NCI-H1417 (cell line): ENCODE measurements around the gene ACSM6.
"Not testable (repeated sequence)": the region's sequence is repeated elsewhere in the genome, so short reads cannot be mapped to it uniquely, and the experiment has no call there.

Source experiments
- DNase-seq, 3 experiments: peaks; one replicate each; lab custom pipeline; 2025; lab: John Stamatoyannopoulos, UW

Gene ACSM6

DNA sequence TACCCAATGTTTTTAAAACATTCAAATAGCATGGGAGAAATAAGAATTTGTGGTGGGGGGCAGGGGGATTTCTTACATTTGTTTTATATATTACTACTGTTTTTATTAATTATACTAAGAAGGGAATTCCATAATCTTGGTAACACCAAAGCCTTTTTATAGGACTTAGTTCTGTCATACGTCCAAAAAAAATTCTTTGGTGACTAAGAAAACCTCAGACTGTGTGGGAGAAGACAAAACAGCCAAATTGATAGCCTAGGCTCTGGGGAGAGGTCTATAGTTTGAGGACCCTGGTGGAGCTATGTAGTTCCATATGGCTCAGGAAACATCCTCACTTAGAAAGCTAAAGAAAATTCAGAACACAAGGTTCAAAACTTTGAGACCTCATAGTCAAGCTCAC, 23.4 kb downstream of the ACSM6 start:
- DNase-seq: no peak

DNA sequence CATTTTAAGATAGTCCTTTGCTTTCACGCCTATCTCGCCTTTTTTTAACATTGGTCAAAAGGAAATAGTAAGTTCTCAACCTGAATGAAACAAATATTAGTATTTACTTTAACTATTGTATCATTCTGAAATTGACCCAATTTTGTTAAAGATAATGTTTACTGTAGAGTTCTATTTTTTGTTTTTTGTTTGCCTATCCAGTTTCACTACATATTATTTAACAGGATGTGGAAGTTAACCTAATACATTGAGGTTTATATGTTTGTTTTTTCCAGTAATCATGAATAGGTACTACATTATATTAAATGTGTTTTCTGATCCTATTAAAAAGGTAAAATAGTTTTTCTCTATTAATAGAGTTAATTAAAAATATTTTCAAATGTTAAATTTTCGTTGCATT, 26.5 kb downstream of the ACSM6 start:
- no peak for DNase-seq

DNA sequence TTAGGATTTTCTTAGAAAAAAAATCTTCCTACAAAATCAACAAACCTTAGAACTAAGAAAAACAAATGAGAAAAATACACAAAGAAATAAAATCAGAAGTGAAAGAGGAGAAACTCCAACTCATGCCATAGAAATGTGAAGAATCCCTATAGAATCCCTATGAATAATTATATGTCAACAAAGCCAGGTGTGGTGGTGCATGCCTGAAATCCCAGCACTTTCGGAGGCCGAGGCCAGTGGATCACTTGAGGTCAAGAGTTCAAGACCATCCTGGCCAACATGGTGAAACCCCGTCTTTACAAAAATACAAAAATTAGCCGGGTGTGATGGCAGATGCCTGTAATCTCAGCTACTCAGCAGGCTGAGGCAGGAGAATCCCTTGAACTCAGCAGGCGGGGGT, 27.1 kb downstream of the ACSM6 start:
- no peak for DNase-seq

DNA sequence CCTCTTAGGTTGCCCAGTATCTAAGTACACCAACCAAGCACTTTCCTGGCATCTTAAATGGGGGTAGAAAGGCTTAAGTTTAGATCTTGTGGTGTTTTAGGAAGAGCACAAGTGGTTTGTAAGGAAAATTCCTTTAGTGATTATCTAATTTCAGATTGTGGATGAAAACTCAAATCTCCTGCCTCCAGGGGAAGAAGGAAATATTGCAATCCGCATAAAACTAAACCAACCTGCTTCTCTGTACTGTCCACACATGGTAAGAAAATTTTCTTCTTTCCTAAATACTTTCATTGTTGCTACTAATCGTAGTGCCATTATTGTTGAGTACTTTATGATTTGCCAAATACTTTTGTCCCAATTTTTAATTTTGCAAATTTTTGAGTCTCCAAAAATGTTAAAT, 31.1 kb downstream of the ACSM6 start:
- no peak for DNase-seq

DNA sequence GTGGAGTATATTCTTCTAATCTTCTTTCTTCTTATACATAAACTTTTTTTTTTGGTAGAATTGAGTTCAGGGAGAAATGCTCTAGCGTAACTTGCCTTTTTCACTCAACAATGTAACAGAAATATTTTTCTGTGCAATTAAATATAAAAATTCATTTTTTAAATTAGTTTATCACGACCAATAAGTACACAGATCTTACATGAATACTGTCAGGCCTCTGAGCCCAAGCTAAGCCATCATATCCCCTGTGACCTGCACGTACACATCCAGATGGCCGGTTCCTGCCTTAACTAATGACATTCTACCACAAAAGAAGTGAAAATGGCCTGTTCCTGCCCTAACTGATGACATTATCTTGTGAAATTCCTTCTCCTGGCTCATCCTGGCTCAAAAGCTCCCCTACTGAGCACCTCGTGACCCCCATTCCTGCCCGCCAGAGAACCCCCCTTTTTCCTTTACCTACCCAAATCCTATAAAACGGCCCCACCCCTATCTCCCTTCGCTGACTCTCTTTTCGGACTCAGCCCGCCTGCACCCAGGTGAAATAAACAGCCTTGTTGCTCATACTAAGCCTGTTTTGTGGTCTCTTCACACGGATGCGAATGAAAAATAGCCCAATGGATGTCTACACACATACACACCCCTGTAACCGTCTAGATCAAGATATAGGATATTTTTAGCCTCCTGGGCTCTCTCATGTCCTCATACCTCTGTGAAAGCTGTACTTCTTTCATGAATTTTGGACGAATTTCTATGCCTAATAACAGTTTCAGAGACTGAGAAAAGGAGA, 35.1 kb downstream of the ACSM6 start:
- not testable (repeated sequence) for DNase-seq

DNA sequence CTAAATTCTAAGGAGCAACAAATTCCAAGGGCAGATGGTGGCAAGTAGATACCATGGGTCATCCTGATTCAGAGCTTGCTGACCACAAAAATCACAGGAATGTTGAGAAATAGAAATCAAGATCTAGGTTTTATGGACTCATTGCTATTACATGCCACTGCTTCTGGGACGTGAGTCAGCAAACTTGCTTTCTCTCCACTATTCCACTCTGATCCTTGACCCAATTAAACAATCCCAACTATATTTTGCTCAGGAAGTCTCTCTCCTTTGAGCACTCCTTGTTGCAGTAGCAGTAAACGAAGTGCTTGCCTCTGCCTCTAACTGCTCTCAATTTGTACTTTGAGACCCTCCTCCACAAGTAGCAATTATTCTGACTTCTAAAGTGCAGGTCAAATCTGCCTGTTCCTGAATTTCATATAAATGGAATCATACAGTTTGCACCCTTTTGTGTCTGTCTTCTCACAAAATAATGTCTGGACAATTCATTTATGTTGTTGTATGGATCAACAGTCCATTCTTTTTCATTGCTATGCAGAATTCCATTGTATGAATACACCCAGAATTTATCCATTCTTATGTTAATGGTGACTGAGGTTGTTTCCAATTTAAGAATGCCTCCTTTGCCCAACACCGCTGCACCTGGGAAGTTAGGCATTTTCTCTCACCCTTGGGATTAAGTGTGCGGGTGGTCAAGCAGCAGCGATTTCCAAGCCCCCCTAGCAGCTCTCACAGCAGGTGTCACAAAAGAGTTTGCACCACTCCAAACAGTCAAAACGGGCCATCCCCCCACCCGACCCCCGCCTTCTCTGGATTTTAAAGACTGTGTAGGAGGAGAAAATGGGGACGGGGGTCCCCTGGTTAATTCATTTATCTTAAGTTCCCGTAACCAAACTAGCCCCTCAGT, 35.9 kb downstream of the ACSM6 start:
- no peak for DNase-seq

DNA sequence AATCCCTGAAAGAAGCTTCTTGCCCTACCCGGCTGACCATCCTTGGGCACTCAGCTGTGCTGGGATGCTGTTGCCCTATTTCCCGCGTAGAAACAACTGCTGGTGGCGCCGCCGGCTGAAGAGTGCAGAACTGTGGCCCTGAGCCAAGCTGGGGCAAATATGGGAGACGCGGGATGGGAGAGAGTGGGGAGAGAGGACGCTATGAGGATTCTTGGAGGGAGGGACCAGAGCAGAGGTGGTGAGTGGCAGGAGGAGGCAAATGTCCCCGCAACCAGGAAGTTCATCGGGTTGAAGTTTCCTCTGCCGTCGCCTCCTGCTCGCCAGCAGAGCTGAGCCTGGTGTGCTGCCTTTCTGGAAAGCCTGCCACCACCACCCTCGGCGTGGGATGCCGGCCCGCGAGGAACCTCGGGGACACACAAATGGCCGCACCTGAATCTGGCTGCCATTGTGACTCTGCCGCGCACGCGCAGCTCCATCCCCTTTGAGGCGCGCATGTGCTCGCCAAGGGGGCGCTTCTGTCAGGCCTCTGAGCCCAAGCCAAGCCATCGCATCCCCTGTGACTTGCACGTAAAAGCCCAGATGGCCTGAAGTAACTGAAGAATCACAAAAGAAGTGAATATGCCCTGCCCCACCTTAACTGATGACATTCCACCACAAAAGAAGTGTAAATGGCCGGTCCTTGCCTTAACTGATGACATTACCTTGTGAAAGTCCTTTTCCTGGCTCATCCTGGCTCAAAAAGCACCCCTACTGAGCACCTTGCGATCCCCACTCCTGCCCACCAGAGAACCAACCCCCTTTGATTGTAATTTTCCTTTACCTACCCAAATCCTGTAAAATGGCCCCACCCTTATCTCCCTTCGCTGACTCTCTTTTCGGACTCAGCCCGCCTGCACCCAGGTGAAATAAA, 36.9 kb downstream of the ACSM6 start:
- DNase-seq: not testable (repeated sequence)

DNA sequence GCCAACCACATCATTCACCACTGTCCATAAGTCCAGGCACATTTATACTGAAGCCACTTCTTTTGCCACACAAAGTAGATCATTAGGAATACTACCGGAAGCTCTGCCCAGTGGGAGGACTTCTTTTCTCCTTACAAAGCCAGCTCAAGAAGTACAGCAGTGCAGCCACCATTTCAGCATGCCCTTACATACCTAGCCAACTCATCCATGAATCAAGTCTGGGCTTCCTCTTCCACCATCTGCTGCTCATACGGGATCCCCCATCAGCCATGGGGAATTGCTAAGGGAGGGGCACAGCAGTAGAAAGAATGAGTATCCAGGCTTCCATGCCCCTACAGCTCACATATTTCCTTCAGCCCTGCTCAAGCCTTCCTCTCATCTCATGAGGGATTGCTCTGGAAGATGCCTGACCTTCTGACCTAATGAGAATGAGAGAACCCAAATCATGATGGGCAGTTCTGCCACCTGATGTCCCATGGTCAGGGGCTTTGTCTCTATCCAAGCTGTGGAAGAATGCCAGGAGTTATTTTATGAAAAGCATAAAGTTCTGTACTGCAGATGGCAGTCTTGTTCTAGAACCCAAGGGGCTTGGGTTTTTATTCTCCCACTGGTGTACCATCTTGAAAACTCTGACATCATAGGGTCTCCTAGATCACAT, 39.5 kb downstream of the ACSM6 start:
- DNase-seq: no peak

DNA sequence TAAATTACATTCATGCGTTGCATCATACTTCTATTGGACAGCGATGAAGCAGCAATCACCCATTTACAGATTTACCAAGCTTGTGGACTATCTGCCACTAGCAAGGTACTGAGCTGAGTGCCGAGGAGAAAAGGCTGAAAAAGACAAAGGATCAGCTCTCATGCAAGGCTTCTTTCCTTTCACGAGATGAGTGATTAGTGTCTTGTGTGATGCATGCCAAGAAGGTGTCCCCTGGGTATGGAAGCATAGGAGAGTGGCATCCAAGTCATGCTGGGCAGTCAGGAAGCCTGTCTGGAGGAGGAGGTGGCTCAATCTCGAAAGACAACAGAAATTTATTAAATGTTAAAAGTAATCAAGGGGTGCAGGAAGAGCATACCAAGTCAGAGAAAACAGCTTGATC, 40.9 kb downstream of the ACSM6 start:
- DNase-seq: no peak

DNA sequence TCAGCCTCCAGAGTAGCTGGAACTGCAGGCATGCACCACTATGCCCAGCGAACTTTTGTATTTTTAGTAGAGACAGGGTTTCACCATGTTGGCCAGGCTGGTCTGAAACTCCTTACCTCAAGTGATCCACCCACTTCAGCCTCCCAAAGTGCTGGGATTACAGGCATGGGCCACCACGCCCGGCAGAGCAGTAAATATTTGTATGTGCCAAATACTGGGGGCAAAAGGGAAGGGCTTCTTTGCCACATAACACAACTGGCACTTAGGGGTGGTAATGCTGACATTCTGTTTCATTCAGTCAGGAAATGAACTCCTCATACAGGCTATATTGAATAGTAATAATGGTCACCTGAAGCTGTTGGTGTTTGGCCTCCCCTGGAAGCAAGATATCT, 41.6 kb downstream of the ACSM6 start:
- no peak for DNase-seq

DNA sequence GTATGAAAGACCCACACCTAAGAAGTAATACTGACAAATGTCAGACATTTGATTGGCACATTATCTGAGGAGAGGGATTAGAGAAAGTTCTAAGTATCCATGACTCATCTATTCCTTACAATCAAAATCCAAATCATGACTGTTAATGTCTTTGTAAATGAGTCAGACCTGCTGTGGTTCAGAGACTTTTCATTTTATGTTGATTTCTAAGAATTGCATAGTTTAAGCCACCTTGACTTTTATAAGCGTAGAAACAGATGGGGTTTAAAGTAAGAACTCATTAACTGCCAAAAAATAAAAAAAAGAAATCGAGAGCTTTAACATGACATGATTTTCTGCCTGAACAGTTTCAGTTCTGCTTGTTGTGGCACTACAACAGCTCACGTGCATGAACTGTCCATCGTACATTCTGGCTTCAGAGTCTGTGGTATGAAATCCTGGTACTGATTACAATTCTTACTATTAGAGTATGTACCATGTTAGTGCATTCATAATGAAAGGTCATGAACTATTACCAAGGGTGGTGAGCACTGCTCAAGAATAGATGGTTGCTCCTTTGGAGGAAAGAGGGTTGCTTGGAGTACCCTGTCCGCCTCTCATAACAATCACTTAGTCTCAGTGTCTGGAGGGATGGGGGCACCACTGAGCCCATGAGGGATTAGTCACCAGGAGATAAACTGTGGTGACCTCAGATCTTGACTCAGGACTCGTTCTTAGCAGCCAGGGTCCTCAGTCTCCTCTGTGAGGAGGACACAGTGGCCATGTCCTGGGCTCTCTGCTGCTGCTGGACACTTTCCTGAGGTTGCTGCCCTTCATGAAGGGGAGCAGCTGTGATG, 42.2 kb downstream of the ACSM6 start:
- no peak for DNase-seq

DNA sequence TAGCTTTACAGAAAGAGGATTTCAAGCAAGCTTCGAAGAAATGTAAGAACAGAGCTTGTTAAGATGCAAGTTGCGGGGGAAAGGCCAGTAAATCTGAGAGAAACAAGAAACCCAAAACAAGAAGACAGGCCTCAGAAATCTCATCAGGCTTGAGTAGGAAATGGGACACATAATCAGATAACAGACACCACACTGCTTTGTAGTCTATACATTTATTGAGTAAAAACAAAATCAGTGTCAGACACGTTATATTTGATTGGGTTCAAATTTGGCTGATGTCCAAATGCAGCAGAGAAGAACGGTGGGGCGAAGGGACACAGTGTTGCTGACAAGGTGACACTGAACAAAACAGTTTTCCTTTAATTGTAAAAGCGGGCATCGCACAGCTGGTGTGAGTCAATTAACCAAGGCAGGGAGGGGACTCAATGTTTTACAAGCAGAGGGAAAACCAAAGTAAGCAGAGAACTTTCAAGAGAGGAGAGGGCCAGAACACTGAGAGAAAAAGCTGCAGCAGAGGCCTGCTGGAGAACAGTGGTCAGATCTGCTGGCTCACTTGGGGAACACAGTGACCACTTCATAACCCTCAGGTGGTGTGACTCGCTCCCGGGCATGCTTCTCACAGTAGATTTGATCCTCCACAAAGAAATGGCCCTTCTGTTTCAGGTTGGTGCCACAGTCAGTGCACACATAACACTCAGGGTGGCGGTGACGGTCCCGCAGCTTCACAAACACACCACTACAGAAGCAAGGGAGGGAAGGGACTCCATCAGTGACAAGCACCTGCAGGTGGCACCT, 43.5 kb downstream of the ACSM6 start:
- DNase-seq: peak in 2 of 3 experiments; percentile 11 to 53

DNA sequence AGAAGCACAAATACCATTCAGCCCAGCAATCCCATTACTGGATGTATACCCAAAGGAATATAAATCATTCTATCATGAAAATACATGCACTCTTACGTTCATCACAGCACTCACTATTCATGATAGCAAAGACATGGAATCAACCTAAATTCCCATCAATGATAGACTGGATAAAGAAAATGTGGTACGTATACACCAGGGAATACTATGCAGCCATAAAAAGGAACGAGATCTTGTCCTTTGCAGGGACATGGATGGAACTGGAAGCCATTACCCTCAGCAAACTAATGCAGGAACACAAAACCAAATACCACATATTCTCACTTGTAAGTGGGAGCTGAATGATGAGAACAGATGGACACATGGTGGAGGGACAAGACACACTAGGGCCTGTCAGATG, 46.1 kb downstream of the ACSM6 start:
- not testable (repeated sequence) for DNase-seq

DNA sequence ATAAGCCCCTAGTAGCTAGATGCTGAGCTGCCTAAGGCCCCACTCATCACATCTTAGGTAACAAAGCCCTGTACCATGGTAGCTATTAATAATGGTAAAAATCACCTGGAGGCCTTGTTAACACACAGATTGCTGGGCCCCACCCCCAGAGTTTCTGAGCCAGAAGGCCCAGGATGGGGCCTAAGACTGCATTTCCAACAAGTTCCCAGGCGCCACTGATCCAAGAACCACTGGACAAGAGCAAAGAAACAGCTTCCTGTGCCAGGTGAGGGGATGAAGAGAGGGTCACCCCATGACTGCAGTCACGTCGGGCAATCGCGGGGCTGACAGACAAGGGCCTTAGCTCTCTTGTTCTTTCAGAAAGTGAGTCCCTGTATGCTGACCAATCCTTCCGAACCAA, 46.8 kb downstream of the ACSM6 start:
- DNase-seq: no peak

DNA sequence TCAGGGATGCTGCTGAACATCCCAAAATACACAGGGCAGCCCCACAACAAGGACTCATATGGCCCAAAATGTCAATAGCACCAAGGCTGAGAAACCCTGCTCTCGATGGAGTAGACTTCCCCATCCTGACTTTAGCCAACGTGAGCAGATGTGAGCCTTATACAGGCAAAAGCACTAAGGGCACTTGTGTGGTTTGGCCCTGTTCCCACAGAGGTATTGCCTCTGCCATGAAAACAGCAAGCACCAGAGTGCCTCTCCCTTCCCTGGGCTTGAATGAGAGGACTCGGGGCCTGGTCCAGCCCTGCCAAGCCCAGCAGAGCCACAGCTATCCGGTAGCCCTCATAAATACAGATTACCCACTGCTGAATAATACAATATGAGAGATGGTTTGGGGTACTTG, 47.5 kb downstream of the ACSM6 start:
- no peak for DNase-seq

DNA sequence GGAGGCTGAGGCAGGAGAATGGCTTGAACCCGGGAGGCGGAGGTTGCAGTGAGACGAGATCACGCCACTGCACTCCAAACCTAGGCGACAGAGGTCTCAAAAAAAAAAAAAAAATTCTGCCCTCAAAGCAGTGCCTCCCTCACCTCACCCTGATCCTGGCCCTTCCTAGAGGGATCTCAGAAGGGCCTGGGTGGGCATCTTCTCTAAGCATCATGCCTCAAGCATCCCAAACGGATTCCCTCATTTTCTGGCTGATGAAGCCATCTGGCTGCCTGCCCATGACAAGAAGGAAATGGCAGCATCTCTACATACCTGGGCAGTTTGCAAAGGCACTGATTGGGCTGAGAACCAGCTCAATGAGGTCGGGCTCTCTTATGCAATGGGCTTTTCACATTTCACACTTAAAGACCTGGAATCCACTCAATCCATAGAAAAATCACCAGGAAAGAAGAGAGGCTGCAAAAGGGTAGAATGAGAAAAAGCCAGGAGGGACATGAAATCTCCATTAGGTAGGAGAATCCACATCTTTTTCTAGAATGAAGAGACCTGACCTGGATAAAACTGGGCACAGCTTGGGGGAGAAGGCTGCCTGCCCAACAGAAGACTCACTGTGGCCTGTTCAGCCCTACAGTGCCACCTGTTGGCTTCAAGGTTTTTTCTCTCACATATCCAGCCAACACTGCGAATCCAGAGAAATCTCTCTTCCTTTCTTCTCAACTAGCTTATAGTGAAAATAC, 48.7 kb downstream of the ACSM6 start:
- peak; percentile 0 to 59 (median 13) for DNase-seq

DNA sequence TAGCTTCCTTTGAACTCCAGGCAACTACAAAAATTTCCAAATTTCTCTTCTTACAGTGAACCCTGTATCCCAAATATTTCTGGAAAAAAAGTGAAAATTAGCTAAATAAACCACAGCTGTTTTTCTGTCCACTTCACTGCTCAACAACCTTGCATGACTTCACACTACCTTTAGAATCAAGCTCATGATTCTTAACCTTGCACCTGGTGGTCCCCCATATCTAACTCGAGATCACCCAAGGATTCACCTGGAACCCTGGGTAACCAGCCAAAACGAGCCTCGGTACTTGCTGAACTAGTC, 49.2 kb downstream of the ACSM6 start:
- no peak for DNase-seq

DNA sequence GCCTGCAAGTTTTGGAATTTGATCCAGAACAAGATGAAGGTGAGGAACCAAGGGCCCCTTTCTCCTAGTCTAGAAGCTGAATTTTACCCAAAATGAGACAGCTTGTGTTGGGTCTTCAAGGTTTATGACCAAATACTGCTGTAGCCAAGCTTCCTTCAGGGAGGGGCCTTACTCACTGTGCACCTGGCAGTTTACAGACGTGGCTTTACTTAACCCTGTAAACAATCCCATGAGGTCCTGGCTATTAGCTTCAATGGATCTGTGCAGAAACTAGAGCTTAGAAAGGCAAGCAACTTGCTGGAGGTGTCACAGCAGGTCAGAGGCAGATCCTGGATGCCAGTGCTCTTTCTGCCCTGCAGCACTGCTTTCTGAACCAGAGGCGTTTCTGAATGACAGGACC, 50.1 kb downstream of the ACSM6 start:
- DNase-seq: no peak

DNA sequence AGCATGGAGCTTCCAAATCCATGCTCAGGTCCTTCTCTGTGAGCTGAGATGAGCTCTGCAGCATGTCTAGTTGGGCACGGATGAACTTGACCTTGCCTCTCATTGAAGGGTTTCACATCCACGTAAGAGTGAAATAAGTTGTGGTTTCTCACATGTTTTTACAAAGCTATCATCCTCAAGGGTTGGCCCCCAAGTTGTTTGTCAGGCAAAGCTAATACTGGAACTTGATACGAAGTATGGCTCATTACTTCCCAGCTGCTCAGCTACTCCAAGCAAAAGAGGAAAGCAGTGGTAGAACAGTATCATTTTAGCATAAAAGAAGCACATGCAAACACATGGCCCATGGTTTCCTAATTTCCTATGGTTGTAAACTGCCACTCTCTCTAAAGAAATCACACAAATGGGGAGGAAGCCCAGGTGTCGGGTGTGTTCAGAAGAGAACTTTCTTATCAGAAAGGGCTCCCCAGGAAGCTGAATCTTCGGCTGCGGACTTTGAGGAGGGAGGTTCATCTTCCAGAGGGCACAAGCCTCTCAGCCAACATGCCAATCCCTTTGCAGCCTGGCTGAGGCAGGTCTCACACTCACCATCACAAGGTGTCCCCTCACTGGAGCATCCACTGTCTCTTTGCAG, 51.5 kb downstream of the ACSM6 start:
- DNase-seq: no peak
